ENCODE measurements around the gene MAGI1.
A peak's percentile ranks its signal among the peaks of the same experiment; 100 is the strongest.

The MAGI1 gene

GRCh38 chr3:65979162-65979561 lies 59.6 kb downstream of the MAGI1 start:
- WGBS (ENCODE audit: extremely low coverage, insufficient coverage, low lambda C conversion rate) = no CpG with 5 or more reads among the region's 6 CpGs
- no peak overlapping the region for H3K56ac ChIP-seq (ENCODE audit: low read length)

DNA sequence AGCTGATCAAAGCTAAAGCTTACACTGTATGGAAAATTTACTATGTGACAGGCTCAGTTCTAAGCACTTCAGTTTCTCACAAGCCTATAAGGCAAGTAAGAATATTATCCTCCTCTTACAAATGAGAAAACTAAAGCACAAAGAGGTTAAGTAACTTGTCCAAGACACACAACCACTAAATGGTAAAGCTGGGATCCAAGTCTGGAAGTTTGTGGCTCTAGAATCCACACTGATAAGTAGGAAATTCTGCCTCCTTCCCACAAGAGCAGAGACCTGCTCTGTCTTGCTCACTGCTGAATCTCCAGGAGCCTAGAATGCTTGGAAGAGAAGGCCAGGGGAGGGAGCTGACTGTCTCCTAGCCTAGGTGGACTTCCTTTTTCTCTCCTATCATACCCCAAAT lies 60.6 kb downstream of the MAGI1 start:
- no peak overlapping the region for H2BK5ac ChIP-seq (ENCODE audit: low read length)
- no peak overlapping the region for H3K4me2 ChIP-seq (ENCODE audit: low read length)
- no peak for DNase-seq
- H4K5ac ChIP-seq (ENCODE audit: low read length) = no peak overlapping the region
- no peak overlapping the region for H4K8ac ChIP-seq (ENCODE audit: low read depth, low read length)
- H3K18ac ChIP-seq (ENCODE audit: low read length) = no peak overlapping the region
- no peaks in the 10 kb centered on the region for H3K36me3 ChIP-seq (ENCODE audit: control insufficient read depth, insufficient read depth, low read length)
- no peak overlapping the region for H2BK120ac ChIP-seq (ENCODE audit: low read depth, low read length)
- no peak overlapping the region for H2BK15ac ChIP-seq (replicated peaks; ENCODE audit: low read depth)
- no peak overlapping the region for H3K56ac ChIP-seq (ENCODE audit: low read length)
- H3K79me2 ChIP-seq (ENCODE audit: control insufficient read depth, insufficient read depth, low read length) = peaks cover 5% of the 10 kb centered on the region
- no peak overlapping the region for H3K4ac ChIP-seq (ENCODE audit: low read depth, low read length)
- no peak overlapping the region for H3K9ac ChIP-seq (ENCODE audit: low read length)
- H3K79me1 ChIP-seq (ENCODE audit: low read length) = peaks cover 7% of the 10 kb centered on the region
- no peaks in the 10 kb centered on the region for H3K27me3 ChIP-seq (ENCODE audit: insufficient read depth, low read length, poor library complexity)
- H3K4me3 ChIP-seq (ENCODE audit: low read length) = no peak overlapping the region
- no peak overlapping the region for H3K23ac ChIP-seq (ENCODE audit: low read length)
- H3K4me1 ChIP-seq (ENCODE audit: control insufficient read depth, low read depth, low read length) = peaks cover 3% of the 10 kb centered on the region
- H3K27ac ChIP-seq (ENCODE audit: low read depth, low read length) = no peak overlapping the region
- H2AK5ac ChIP-seq (ENCODE audit: low read length) = no peak overlapping the region

More at GRCh38 chr3:65979162-65979561, 59.6 kb downstream of the MAGI1 start:
- Histone ChIP-seq H3K79me2 (ENCODE audit: control insufficient read depth, insufficient read depth, low read length) (peaks cover 5% of the 10 kb centered on the region), H2BK120ac (ENCODE audit: low read depth, low read length) (no peak overlapping the region), H3K27ac (ENCODE audit: low read depth, low read length) (no peak overlapping the region), H3K4me1 (ENCODE audit: control insufficient read depth, low read depth, low read length) (peaks cover 3% of the 10 kb centered on the region), H2AK5ac (ENCODE audit: low read length) (no peak overlapping the region), H3K23ac (ENCODE audit: low read length) (no peak overlapping the region), H3K4me3 (ENCODE audit: low read length) (no peak overlapping the region), H4K5ac (ENCODE audit: low read length) (no peak overlapping the region), H3K4me2 (ENCODE audit: low read length) (no peak overlapping the region), H2BK15ac (replicated peaks; ENCODE audit: low read depth) (no peak overlapping the region), H4K8ac (ENCODE audit: low read depth, low read length) (no peak overlapping the region), H2BK5ac (ENCODE audit: low read length) (no peak overlapping the region), H3K79me1 (ENCODE audit: low read length) (peaks cover 7% of the 10 kb centered on the region), H3K4ac (ENCODE audit: low read depth, low read length) (no peak overlapping the region), H3K18ac (ENCODE audit: low read length) (peak overlapping the region; percentile 29), H3K9ac (ENCODE audit: low read length) (no peak overlapping the region), H3K27me3 (ENCODE audit: insufficient read depth, low read length, poor library complexity) (no peaks in the 10 kb centered on the region), H3K36me3 (ENCODE audit: control insufficient read depth, insufficient read depth, low read length) (no peaks in the 10 kb centered on the region)
- DNase-seq = peak; percentile 63

DNA sequence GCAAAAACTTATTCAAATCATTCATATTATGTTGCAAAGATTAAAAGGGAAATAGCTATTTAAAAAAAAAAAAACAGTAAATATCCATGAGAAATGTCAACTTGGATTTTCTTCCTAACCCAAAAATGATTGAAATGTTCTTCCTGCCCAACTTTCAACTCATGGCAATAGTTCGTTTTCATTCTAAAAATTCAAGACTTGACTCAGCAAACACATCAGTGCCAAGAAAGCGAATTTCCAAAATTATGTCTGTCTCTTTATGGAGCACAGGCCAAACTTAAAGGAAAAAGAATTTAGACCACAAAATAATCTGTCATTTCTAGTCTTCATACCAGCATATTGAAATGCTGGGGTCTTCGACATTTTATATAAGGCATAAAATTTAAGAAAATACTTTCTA lies 63.7 kb downstream of the MAGI1 start:
- Histone ChIP-seq H3K27me3 (ENCODE audit: insufficient read depth, low read length, poor library complexity) (no peaks in the 10 kb centered on the region), H2AK5ac (ENCODE audit: low read length) (no peak overlapping the region), H3K79me2 (ENCODE audit: control insufficient read depth, insufficient read depth, low read length) (peaks cover 8% of the 10 kb centered on the region), H2BK5ac (ENCODE audit: low read length) (no peak overlapping the region), H3K4me3 (ENCODE audit: low read length) (no peak overlapping the region), H3K56ac (ENCODE audit: low read length) (no peak overlapping the region), H4K5ac (ENCODE audit: low read length) (no peak overlapping the region), H3K4ac (ENCODE audit: low read depth, low read length) (no peak overlapping the region), H3K27ac (ENCODE audit: low read depth, low read length) (no peak overlapping the region), H3K9ac (ENCODE audit: low read length) (no peak overlapping the region), H3K79me1 (ENCODE audit: low read length) (peaks cover 10% of the 10 kb centered on the region), H2BK120ac (ENCODE audit: low read depth, low read length) (no peak overlapping the region), H3K4me2 (ENCODE audit: low read length) (no peak overlapping the region), H2BK15ac (replicated peaks; ENCODE audit: low read depth) (no peak overlapping the region), H3K23ac (ENCODE audit: low read length) (no peak overlapping the region), H3K36me3 (ENCODE audit: control insufficient read depth, insufficient read depth, low read length) (no peaks in the 10 kb centered on the region), H4K8ac (ENCODE audit: low read depth, low read length) (no peak overlapping the region), H3K4me1 (ENCODE audit: control insufficient read depth, low read depth, low read length) (peaks cover 13% of the 10 kb centered on the region), H3K18ac (ENCODE audit: low read length) (no peak overlapping the region)
- WGBS (ENCODE audit: extremely low coverage, insufficient coverage, low lambda C conversion rate) = no CpG with 5 or more reads among the region's 3 CpGs
- no peak for DNase-seq

DNA sequence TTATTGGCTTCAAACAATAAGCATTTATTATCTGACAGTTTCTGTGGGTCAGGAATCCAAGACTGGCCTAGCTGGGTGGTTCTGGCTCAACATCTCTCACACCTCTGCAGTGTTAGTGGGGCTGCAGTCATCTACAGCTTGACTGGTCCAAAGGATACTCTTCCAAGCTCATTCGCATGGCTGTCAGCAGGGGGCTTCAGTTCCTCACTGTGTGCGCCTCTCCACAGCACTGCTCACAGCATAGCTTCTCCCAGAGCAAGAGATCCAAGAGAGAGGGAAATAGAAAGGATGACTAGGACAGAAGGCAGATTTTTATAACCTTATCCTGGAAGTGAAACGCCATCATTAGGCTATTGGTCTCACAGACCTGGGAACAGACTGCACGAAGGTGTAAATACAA lies 64.2 kb downstream of the MAGI1 start:
- H3K27me3 ChIP-seq (ENCODE audit: insufficient read depth, low read length, poor library complexity) = no peaks in the 10 kb centered on the region
- WGBS (ENCODE audit: extremely low coverage, insufficient coverage, low lambda C conversion rate) = no CpG with 5 or more reads among the region's 4 CpGs
- H2AK5ac ChIP-seq (ENCODE audit: low read length) = no peak overlapping the region
- H3K36me3 ChIP-seq (ENCODE audit: control insufficient read depth, insufficient read depth, low read length) = no peaks in the 10 kb centered on the region
- peaks cover 11% of the 10 kb centered on the region for H3K4me1 ChIP-seq (ENCODE audit: control insufficient read depth, low read depth, low read length)
- peaks cover 9% of the 10 kb centered on the region for H3K79me1 ChIP-seq (ENCODE audit: low read length)
- no peak overlapping the region for H3K23ac ChIP-seq (ENCODE audit: low read length)
- H3K9ac ChIP-seq (ENCODE audit: low read length) = no peak overlapping the region
- no peak overlapping the region for H3K4me3 ChIP-seq (ENCODE audit: low read length)
- H2BK15ac ChIP-seq (replicated peaks; ENCODE audit: low read depth) = no peak overlapping the region
- H4K5ac ChIP-seq (ENCODE audit: low read length) = no peak overlapping the region
- no peak overlapping the region for H2BK5ac ChIP-seq (ENCODE audit: low read length)
- no peak overlapping the region for H3K4ac ChIP-seq (ENCODE audit: low read depth, low read length)
- no peak overlapping the region for H2BK120ac ChIP-seq (ENCODE audit: low read depth, low read length)
- H3K4me2 ChIP-seq (ENCODE audit: low read length) = no peak overlapping the region
- H3K79me2 ChIP-seq (ENCODE audit: control insufficient read depth, insufficient read depth, low read length) = peaks cover 8% of the 10 kb centered on the region
- H3K18ac ChIP-seq (ENCODE audit: low read length) = no peak overlapping the region
- peak; percentile 58 for DNase-seq
- H3K56ac ChIP-seq (ENCODE audit: low read length) = no peak overlapping the region
- no peak overlapping the region for H3K27ac ChIP-seq (ENCODE audit: low read depth, low read length)
- H4K8ac ChIP-seq (ENCODE audit: low read depth, low read length) = peak overlapping the region; percentile 60

GRCh38 chr3:65972765-65973164 lies 66.0 kb downstream of the MAGI1 start:
- peaks cover 9% of the 10 kb centered on the region for H3K79me2 ChIP-seq (ENCODE audit: control insufficient read depth, insufficient read depth, low read length)
- H3K18ac ChIP-seq (ENCODE audit: low read length) = no peak overlapping the region
- no peak overlapping the region for H4K5ac ChIP-seq (ENCODE audit: low read length)
- no peak overlapping the region for H4K8ac ChIP-seq (ENCODE audit: low read depth, low read length)
- H3K9ac ChIP-seq (ENCODE audit: low read length) = no peak overlapping the region
- H3K4me1 ChIP-seq (ENCODE audit: control insufficient read depth, low read depth, low read length) = peaks cover 16% of the 10 kb centered on the region
- H3K4me2 ChIP-seq (ENCODE audit: low read length) = no peak overlapping the region
- no peak overlapping the region for H3K27ac ChIP-seq (ENCODE audit: low read depth, low read length)
- WGBS (ENCODE audit: extremely low coverage, insufficient coverage, low lambda C conversion rate) = no CpG with 5 or more reads among the region's 1 CpG
- H2BK5ac ChIP-seq (ENCODE audit: low read length) = no peak overlapping the region
- peaks cover 9% of the 10 kb centered on the region for H3K79me1 ChIP-seq (ENCODE audit: low read length)
- H3K4me3 ChIP-seq (ENCODE audit: low read length) = no peak overlapping the region
- no peak overlapping the region for H2AK5ac ChIP-seq (ENCODE audit: low read length)
- H3K4ac ChIP-seq (ENCODE audit: low read depth, low read length) = no peak overlapping the region
- H3K36me3 ChIP-seq (ENCODE audit: control insufficient read depth, insufficient read depth, low read length) = no peaks in the 10 kb centered on the region
- no peak overlapping the region for H2BK120ac ChIP-seq (ENCODE audit: low read depth, low read length)
- no peak overlapping the region for H2BK15ac ChIP-seq (replicated peaks; ENCODE audit: low read depth)
- no peak overlapping the region for H3K56ac ChIP-seq (ENCODE audit: low read length)
- H3K27me3 ChIP-seq (ENCODE audit: insufficient read depth, low read length, poor library complexity) = no peaks in the 10 kb centered on the region
- no peak overlapping the region for H3K23ac ChIP-seq (ENCODE audit: low read length)
- DNase-seq = peak; percentile 47

All from mesendoderm (in vitro differentiated cells).